Measurements from ENCODE around the gene KIF23. TPM values are rescaled to one million over a fixed set of nuclear protein-coding genes. Genes with fewer than 3 reads are reported as not detected.

KIF23 gene
- total RNA-seq, 1 donor from 2014 or later: 1.3 TPM

DNA sequence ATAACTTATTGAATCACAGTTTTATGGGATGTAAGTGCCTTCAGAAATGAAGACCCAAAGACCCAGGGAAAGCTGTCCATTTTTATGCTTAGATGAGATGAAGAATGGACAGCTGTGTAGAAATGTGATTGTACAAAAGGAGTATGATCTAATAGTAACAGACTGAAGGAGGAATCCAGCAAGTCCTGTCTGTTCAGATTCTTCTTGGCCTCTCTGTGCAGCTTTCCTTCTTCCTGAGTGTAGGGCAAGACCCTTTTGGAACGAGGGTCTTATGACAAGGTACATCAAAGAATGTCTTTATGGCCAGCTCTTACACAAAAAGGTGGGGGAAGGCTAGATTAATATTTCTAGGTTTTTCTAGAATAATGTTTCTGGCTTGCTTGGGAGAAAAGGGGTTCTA is 1.4 kb upstream of the KIF23 start:
- DNase-seq: no peak
- intact Hi-C loops (cut with DNase I): no loop called here
- H3K4me1 ChIP-seq: peaks cover 9% of the 10 kb centered on the region

GRCh38 chr15:69414701-69415167 is 585 bp downstream of the KIF23 start:
- ATAC-seq: peak; percentile 86 to 88
- no peaks in the 10 kb centered on the region for H3K9me3 ChIP-seq

More for the DNA sequence above, 1.4 kb upstream of the KIF23 start:
- ATAC-seq: no peak
- Histone ChIP-seq H3K27me3 (ENCODE audit: low read depth) (no peaks in the 10 kb centered on the region), H3K36me3 (no peaks in the 10 kb centered on the region), H3K4me3 (no peak overlapping the region), H3K9me3 (no peaks in the 10 kb centered on the region), H3K27ac (no peak overlapping the region)
- TF ChIP-seq CTCF (IDR thresholded peaks at IDR 0.05): no peak

GRCh38 chr15:69415381-69415780 is 1.2 kb downstream of the KIF23 start:
- Histone ChIP-seq H3K27me3 (ENCODE audit: low read depth) (no peaks in the 10 kb centered on the region), H3K4me1 (peaks cover 9% of the 10 kb centered on the region), H3K4me3 (peak overlapping the region; percentile 86), H3K9me3 (no peaks in the 10 kb centered on the region), H3K36me3 (no peaks in the 10 kb centered on the region), H3K27ac (no peak overlapping the region)
- TF ChIP-seq CTCF (IDR thresholded peaks at IDR 0.05): no peak
- DNase-seq: no peak
- intact Hi-C loops (cut with DNase I): no loop called here
- ATAC-seq: no peak

More at GRCh38 chr15:69414701-69415167, 585 bp downstream of the KIF23 start:
- H3K27ac ChIP-seq: peak overlapping the region; percentile 56
- H3K4me3 ChIP-seq: peak overlapping the region; percentile 86
- DNase-seq: peak; percentile 61
- intact Hi-C loops (cut with DNase I): no loop called here
- no peaks in the 10 kb centered on the region for H3K27me3 ChIP-seq (ENCODE audit: low read depth)
- peaks cover 9% of the 10 kb centered on the region for H3K4me1 ChIP-seq
- no peak for TF ChIP-seq CTCF (IDR thresholded peaks at IDR 0.05)
- H3K36me3 ChIP-seq: no peaks in the 10 kb centered on the region

DNA sequence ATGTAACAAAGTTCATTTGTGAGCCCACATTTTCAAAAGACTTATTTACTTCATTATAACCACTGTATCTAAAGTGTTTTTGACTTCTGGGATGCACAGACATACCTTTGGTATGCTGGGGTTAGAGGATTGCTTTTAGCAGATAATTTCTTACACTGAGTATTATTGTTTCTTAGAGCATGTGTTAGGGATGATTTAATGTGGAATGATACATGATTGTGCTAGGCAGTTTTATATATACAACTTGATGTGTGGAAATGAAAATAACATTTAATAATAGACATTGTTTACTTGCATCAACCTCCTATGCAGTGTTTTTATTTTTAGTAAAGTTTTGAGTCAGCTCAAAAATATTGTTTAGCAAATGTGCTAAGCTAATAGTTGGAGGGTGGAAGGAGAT is 3.4 kb downstream of the KIF23 start:
- H3K36me3 ChIP-seq: no peaks in the 10 kb centered on the region
- intact Hi-C loops (cut with DNase I): no loop called here
- H3K27me3 ChIP-seq (ENCODE audit: low read depth): no peaks in the 10 kb centered on the region
- ATAC-seq (no peak), DNase-seq (no peak)
- no peaks in the 10 kb centered on the region for H3K9me3 ChIP-seq
- peaks cover 9% of the 10 kb centered on the region for H3K4me1 ChIP-seq
- H3K4me3 ChIP-seq: no peak overlapping the region
- H3K27ac ChIP-seq: no peak overlapping the region
- TF ChIP-seq CTCF (IDR thresholded peaks at IDR 0.05): no peak

DNA sequence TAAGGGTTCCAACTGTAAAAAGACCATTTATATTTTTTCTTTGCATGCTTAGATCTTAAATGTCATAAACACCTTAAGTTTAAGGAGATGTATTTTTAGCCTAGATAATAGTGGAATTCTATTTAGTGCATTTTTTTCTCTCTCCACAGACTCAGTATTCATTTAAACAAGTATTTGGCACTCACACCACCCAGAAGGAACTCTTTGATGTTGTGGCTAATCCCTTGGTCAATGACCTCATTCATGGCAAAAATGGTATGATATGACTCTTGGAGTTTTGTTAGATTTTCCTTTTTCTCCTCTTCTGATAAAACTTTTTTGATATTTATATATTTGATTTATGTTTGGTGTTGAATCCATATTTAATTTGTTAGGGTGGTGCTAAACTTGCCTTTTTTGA is 7.3 kb downstream of the KIF23 start:
- DNase-seq: no peak
- no peak overlapping the region for H3K4me3 ChIP-seq
- H3K27ac ChIP-seq: no peak overlapping the region
- no peak for ATAC-seq
- no peaks in the 10 kb centered on the region for H3K27me3 ChIP-seq (ENCODE audit: low read depth)
- H3K4me1 ChIP-seq: no peaks in the 10 kb centered on the region
- no peaks in the 10 kb centered on the region for H3K9me3 ChIP-seq
- H3K36me3 ChIP-seq: no peaks in the 10 kb centered on the region
- intact Hi-C loops (cut with DNase I): no loop called here
- no peak for TF ChIP-seq CTCF (IDR thresholded peaks at IDR 0.05)

Measured in lower lobe of right lung (tissue), 2 donors.